ENCODE measurements around the gene IDS. TPM values are rescaled to one million over a fixed set of nuclear protein-coding genes. Genes with fewer than 3 reads are reported as not detected.
A peak's percentile ranks its signal among the peaks of the same experiment; 100 is the strongest.
"Not testable (repeated sequence)": the region's sequence is repeated elsewhere in the genome, so short reads cannot be mapped to it uniquely, and the experiment has no call there.

The IDS gene
- total and polyA plus RNA-seq, 8 donors, result 8.7 to 138 (median 41.7) TPM

DNA sequence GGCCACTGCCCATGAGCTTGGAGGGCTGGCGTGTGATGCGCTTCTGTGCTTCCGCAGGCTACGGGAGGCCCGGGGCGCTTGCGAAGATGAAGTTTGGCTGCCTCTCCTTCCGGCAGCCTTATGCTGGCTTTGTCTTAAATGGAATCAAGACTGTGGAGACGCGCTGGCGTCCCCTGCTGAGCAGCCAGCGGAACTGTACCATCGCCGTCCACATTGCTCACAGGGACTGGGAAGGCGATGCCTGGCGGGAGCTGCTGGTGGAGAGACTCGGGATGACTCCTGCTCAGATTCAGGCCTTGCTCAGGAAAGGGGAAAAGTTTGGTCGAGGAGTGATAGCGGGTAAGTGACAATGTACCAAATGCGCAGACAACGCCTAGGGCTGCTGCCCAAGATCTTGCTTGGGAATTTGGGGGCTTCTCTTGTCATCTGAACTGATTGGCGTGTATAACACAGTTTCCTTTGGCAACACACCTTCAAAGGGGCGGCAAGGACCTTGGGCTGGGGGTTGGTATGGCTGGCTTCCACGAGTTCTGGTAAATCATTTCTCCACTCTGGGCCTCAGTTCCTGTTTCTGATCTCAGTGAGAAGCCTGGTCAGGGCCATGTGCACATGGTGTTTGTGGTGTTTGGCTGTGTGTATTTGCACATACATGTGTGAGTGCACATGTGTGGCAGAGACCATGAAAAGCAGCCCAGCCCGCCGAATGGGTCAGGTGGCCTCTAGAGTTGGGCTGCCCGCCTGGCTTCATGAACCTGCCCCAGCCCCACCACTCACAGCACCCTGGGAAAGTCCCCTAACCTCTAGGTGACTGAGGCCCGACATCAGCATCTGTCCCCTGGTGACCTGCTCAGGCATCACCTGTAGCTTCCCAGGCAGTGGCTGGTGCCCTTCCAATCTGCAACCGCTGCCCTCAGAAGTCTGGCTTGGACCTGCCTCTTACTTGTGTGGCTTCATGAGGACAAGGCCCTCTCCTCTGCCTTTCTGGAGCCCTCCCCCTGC is 40.7 kb upstream of the IDS start:
- H3K27ac ChIP-seq; intact Hi-C loops (cut with DNase I; ENCODE audit: low total_unique reads); H3K36me3 ChIP-seq; H3K27me3 ChIP-seq; H3K9me3 ChIP-seq; H3K4me1 ChIP-seq; H3K4me3 ChIP-seq; DNase-seq: not testable (repeated sequence)
- WGBS, 5 donors, result 74 to 83% (median 79%) methylated on average over 5 to 18 of the region's 29 CpGs; no CpG with 5 or more reads in 2 of the 5 donors

DNA sequence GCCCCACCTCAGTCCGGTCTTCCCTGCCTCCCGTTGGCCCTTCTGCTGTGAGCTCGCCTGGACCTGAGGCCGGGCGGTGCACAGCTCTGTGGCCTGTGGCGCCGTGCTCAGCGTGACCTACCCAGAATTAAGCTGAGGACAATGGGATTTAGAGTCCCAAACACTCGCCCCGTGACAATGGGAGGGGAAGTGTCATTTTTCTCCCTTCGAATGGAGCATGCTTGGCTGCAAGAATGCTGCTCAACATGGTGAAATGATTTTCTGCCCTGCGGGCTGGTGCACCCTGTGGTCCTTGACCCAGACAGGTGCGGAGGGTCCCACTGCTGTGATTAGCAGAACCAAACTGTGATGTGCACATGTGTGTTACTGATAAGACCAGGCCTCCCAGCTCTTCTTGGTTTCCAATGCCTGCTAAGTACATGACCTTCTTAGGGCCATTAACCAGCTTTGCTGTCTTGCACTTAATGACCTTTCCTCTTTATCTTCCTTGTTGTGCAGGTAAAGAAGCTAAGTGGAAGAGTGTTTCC is 36.5 kb upstream of the IDS start:
- intact Hi-C loops (cut with DNase I; ENCODE audit: low total_unique reads), result no loop called here
- no peaks in the 10 kb centered on the region for H3K9me3 ChIP-seq
- H3K27me3 ChIP-seq, result no peaks in the 10 kb centered on the region
- H3K27ac ChIP-seq, result peak overlapping the region; percentile 91 to 94 (median 94)
- peak overlapping the region; percentile 55 to 66 (median 60) for H3K4me3 ChIP-seq
- peaks cover 0 to 9% (median 3%) of the 10 kb centered on the region in 4 donors for H3K36me3 ChIP-seq
- peaks cover 0 to 11% (median 8%) of the 10 kb centered on the region in 4 donors for H3K4me1 ChIP-seq
- DNase-seq, result peak in 1 of 2 donors; percentile 48
- TF ChIP-seq EP300 (IDR thresholded peaks at IDR 0.05), result no peak
- TF ChIP-seq POLR2AphosphoS5 (IDR thresholded peaks at IDR 0.05), result no peak
- no peak for TF ChIP-seq POLR2A (IDR thresholded peaks at IDR 0.05)
- TF ChIP-seq, protein P1, sequence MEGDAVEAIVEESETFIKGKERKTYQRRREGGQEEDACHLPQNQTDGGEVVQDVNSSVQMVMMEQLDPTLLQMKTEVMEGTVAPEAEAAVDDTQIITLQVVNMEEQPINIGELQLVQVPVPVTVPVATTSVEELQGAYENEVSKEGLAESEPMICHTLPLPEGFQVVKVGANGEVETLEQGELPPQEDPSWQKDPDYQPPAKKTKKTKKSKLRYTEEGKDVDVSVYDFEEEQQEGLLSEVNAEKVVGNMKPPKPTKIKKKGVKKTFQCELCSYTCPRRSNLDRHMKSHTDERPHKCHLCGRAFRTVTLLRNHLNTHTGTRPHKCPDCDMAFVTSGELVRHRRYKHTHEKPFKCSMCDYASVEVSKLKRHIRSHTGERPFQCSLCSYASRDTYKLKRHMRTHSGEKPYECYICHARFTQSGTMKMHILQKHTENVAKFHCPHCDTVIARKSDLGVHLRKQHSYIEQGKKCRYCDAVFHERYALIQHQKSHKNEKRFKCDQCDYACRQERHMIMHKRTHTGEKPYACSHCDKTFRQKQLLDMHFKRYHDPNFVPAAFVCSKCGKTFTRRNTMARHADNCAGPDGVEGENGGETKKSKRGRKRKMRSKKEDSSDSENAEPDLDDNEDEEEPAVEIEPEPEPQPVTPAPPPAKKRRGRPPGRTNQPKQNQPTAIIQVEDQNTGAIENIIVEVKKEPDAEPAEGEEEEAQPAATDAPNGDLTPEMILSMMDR (IDR thresholded peaks at IDR 0.05), result no peak
- 4 to 52% (median 13%) methylated on average over 10 to 13 of the region's 13 CpGs for WGBS, 5 donors

DNA sequence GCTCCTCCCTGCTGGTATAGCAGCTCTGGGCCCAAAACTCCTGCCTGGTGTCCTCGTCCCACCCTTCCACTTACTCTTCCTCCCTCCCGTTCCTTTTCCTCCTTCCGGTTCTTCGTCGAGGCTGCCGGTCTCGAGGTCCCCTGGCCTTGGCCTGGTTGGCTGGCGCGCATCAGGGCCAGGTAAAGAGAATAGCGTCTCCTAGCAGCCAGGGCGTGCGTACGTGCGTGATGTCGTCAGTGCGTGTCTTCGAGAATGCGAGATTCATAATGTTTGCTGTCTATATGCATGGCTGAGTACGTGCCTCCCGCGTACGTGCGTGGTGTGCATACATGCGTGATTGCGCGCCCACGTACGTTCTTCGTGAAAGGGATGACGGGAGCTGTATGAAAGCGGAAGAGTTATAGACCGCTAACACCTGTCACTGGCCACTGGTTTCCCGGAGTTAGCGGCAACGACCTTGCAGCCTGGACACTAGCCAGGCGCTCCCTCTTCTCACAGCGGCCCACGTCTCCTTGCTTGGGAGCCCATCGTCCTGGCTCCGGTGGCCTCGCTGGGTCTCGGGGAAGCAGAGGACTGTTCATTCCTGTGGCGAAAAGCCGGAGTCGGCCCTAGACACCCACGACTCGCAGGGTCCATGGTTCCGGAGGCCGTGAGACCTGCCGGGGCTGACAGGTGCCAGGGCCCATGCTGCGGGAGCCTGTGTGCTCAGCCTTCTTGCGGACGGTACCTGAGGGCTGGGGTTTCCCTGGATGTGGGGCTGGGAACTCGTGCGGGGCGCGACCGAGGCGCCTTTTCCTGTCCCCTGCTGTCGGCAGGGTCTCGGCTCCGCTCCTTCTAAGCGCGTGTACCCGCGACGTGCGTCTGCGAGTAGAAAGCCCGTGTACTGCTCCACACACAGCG is 35.8 kb upstream of the IDS start, which contains the start of gene EOLA1:
Gene EOLA1, plus strand, starts transcription at position 392 of the 900 bp plus-strand sequence. CDS start 4,619 bp downstream, outside the sequence.
- DNase-seq, result peak; percentile 89 to 97
- no peaks in the 10 kb centered on the region for H3K9me3 ChIP-seq
- peak within 1 kb of the TSS; percentile 55 to 66 (median 60) for H3K4me3 ChIP-seq
- no peaks in the 10 kb centered on the region for H3K27me3 ChIP-seq
- TF ChIP-seq EP300 (IDR thresholded peaks at IDR 0.05) (peak; percentile 86), POLR2AphosphoS5 (IDR thresholded peaks at IDR 0.05) (peak; percentile 87 to 90 (median 88)), POLR2A (IDR thresholded peaks at IDR 0.05) (no peak)
- TF ChIP-seq, protein P1 (IDR thresholded peaks at IDR 0.05), result no peak
- H3K36me3 ChIP-seq, result peaks cover 0 to 9% (median 3%) of the 10 kb centered on the region in 4 donors
- H3K4me1 ChIP-seq, result peaks cover 0 to 11% (median 8%) of the 10 kb centered on the region in 4 donors
- intact Hi-C loops (cut with DNase I; ENCODE audit: low total_unique reads), result no loop called here
- WGBS, 5 donors, result 0 to 55% (median 7%) methylated on average over 36 to 71 of the region's 71 CpGs
- peak within 1 kb of the TSS; percentile 91 to 94 (median 94) for H3K27ac ChIP-seq

DNA sequence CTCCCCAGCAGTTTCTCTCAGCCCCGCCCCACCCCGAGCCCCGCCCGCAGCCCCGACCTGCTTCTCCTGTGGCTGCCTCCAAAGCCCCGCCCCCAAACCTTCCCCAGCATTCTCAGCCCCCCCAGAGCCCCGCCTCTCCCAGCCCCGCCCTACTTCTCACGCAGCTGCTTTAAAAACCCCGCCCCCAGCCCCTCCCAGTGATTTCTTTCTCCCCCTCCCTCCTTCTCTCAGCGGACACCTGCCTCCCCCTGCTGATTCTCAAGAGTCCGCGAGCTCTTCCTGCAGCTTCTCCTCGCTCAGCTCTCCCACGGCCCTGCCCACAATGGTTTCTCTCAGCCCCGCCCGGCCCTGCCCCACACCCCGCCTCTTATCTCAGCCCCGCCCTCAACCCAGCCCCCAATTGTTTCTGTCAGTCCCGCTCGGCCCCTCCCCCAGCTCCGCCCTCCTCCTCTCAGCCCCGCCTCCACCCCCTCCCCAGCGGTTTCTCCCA is 35.1 kb upstream of the IDS start:
- intact Hi-C loops (cut with DNase I; ENCODE audit: low total_unique reads), result no loop called here
- H3K4me3 ChIP-seq, result peak overlapping the region; percentile 55 to 66 (median 60)
- TF ChIP-seq, protein P1 (IDR thresholded peaks at IDR 0.05), result no peak
- TF ChIP-seq POLR2A (IDR thresholded peaks at IDR 0.05) (no peak), EP300 (IDR thresholded peaks at IDR 0.05) (no peak), POLR2AphosphoS5 (IDR thresholded peaks at IDR 0.05) (no peak)
- peaks cover 0 to 11% (median 8%) of the 10 kb centered on the region in 4 donors for H3K4me1 ChIP-seq
- peaks cover 0 to 5% (median 1%) of the 10 kb centered on the region in 4 donors for H3K36me3 ChIP-seq
- H3K27ac ChIP-seq, result peak overlapping the region; percentile 91 to 94 (median 94)
- H3K9me3 ChIP-seq, result no peaks in the 10 kb centered on the region
- H3K27me3 ChIP-seq, result no peaks in the 10 kb centered on the region
- peak; percentile 92 to 96 for DNase-seq
- 0 to 48% (median 7%) methylated on average over 7 to 22 of the region's 24 CpGs for WGBS, 5 donors

All from stomach (tissue), 9 donors.